ENCODE measurements around the gene NOX1. TPM values are rescaled to one million over a fixed set of nuclear protein-coding genes. Genes with fewer than 3 reads are reported as not detected.

The NOX1 gene
- total RNA-seq: 100 to 1,000 TPM in 1 of 3 donors, 10 to 100 TPM in 2; 27.8 to 109 (median 96.7) TPM
- long read RNA-seq, donor 1, transcript NOX1-204 (13 exons, 2,529 nt): major isoform, 11 of 20 reads
- long read RNA-seq, donor 1, partial matches to known transcripts: 3 of 20 reads
- long read RNA-seq, donor 1, other reads (novel, unspliced or antisense): 3 of 20 reads
- long read RNA-seq, donor 2, transcript NOX1-201 (12 exons, 1,734 nt): minor isoform, 18 of 76 reads
- long read RNA-seq, donor 2, transcript NOX1-204 (13 exons, 2,529 nt): major isoform, 37 of 76 reads
- long read RNA-seq, donor 2, partial matches to known transcripts: 8 of 76 reads
- long read RNA-seq, donor 2, other reads (novel, unspliced or antisense): 12 of 76 reads

GRCh38 chrX:100874325-100874724 is at the start of gene NOX1:
Gene NOX1 (minus strand): TSS chrX:100874359. CDS start chrX:100874139, 220 bp downstream.
- H3K4me3 ChIP-seq: peak within 1 kb of the TSS; percentile 3
- no peaks in the 10 kb centered on the region for H3K9me3 ChIP-seq
- ATAC-seq (peak; percentile 90), DNase-seq (peak in 2 of 3 donors; percentile 30 to 49)
- H3K4me1 ChIP-seq (ENCODE audit: low read depth): peaks cover 2% of the 10 kb centered on the region
- intact Hi-C loops (cut with DNase I, micrococcal nuclease): no loop called here
- TF ChIP-seq CTCF (IDR thresholded peaks at IDR 0.05): no peak
- H3K36me3 ChIP-seq (ENCODE audit: low read depth): no peaks in the 10 kb centered on the region

DNA sequence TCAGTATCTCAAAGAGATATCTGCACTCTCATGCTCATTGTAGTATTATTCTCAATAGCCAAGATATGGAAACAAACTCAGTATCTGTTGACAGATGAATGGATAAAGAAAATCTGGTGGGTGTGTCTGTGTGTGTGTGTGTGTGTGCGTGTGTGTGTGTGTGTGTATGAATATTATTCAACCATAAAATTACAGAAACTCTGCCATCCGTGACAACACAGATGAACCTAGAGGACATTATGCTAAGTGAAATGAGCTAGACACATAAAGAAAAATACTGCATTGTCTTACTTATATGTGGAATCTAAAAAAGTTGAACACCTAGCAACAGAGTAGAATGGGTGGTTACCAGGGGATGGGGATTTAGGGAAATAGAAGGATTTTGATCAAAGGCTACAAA is 41.4 kb upstream of the NOX1 start:
- no peak for TF ChIP-seq CTCF (IDR thresholded peaks at IDR 0.05)

DNA sequence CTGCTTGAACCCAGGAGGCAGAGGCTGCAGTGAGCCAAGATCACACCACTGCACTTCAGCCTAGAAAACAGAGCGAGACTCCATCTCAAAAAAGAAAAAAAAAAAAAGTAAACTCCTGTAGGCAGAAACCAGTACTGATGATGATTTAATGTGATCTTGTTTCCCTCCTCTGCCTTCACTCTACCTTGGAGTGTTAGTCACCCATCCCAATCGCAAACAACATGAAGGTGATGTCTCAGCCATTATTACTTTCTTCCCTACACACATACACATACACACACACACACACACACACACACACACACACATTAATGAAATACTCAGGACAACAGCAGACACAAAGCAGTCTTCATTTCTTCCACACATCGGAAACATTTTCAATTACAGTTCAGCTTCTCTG is 39.0 kb upstream of the NOX1 start:
- intact Hi-C loops (cut with DNase I, micrococcal nuclease): no loop called here
- ATAC-seq: no peak
- Histone ChIP-seq H3K36me3 (ENCODE audit: low read depth) (no peaks in the 10 kb centered on the region), H3K9me3 (no peaks in the 10 kb centered on the region), H3K4me1 (ENCODE audit: low read depth) (no peaks in the 10 kb centered on the region), H3K4me3 (no peak overlapping the region)
- no peak for DNase-seq
- TF ChIP-seq CTCF (IDR thresholded peaks at IDR 0.05): no peak

More for the DNA sequence above, 41.4 kb upstream of the NOX1 start:
- no peaks in the 10 kb centered on the region for H3K9me3 ChIP-seq
- no peaks in the 10 kb centered on the region for H3K36me3 ChIP-seq (ENCODE audit: low read depth)
- ATAC-seq (no peak), DNase-seq (no peak)
- no peak overlapping the region for H3K4me3 ChIP-seq
- intact Hi-C loops (cut with DNase I, micrococcal nuclease): no loop called here
- no peaks in the 10 kb centered on the region for H3K4me1 ChIP-seq (ENCODE audit: low read depth)

DNA sequence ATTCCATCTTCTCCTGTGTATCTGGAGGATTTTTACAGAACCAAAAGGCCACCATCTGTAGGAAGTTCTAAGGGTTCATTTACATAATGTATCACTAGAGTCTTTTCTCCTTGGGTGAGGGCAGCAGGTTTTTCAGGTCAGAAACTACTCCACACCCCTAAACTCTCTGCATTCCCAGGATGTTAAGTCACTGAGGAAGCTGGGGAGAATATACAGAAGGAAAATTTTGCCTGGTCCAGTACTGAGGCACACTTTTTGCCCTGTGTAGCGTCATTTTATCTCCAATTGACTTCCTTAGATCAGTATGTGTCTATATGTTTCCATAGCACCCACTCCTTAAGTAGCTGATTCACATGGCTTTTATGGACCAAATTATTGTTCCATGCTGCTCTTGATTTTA is 37.6 kb upstream of the NOX1 start:
- Histone ChIP-seq H3K4me1 (ENCODE audit: low read depth) (no peaks in the 10 kb centered on the region), H3K9me3 (no peaks in the 10 kb centered on the region), H3K36me3 (ENCODE audit: low read depth) (no peaks in the 10 kb centered on the region), H3K4me3 (no peak overlapping the region)
- TF ChIP-seq CTCF (IDR thresholded peaks at IDR 0.05): no peak
- DNase-seq (no peak), ATAC-seq (no peak)
- intact Hi-C loops (cut with DNase I, micrococcal nuclease): no loop called here

DNA sequence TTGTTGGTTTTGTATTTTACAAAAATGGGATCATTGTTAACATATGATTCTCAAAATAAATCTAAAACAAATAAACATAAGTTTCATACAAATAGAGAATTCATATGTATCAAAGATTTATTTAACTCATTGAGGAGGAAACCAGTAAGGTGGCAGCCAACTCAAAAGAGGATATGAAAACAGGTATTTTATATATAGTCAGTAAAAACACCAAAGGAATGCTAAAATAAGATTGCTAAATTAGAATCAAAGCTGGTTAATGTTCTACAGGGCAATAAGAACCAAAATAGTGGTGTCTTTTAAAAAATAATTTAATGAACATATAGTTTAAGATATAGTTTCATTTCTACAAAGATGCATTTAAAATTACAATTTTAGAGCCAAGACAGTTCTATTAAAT is 31.5 kb upstream of the NOX1 start:
- ATAC-seq (no peak), DNase-seq (no peak)
- H3K4me1 ChIP-seq (ENCODE audit: low read depth): no peaks in the 10 kb centered on the region
- TF ChIP-seq CTCF (IDR thresholded peaks at IDR 0.05): no peak
- H3K9me3 ChIP-seq: no peaks in the 10 kb centered on the region
- H3K36me3 ChIP-seq (ENCODE audit: low read depth): no peaks in the 10 kb centered on the region
- intact Hi-C loops (cut with DNase I, micrococcal nuclease): no loop called here
- no peak overlapping the region for H3K4me3 ChIP-seq

All from mucosa of descending colon (tissue), 3 donors.